Adipose tissue (tissue), 3 donors: ENCODE results near the gene VWA8. TPM values are rescaled to one million over a fixed set of nuclear protein-coding genes. Genes with fewer than 3 reads are reported as not detected.

Experiments used
- H3K27ac ChIP-seq: one replicate; pipeline ENCODE4 v1.5.1; 2013; ENCODE audit warnings: low read depth, low read length
- WGBS, 3 donors: extraction: QIAGEN DNeasy Blood & Tissue Kit; methylation state at CpG; one replicate each; pipeline ENCODE4 v1.1.7; 2013; 5-methylcytosine and 5-hydroxymethylcytosine counted together
- polyA plus RNA-seq, 3 donors: library from polyadenylated mRNA; stranded (reverse); fragments of 200-250 nt; gene quantifications; one replicate each; pipeline ENCODE4 v1.2.3, GENCODE V29; 2013
- donor health status: healthy with polysubstance abuse.
- donor health status: Bipolar disorder and iron deficiency.
- donor health status: healthy.

Gene VWA8
- polyA plus RNA-seq, 3 donors = 4.5 to 7.7 (median 5.1) TPM

- 96 to 99% (median 97%) methylated on average over 3 of the region's 3 CpGs for WGBS, 3 donors
- H3K27ac ChIP-seq = no peak overlapping the region
These were observed 278.1 kb downstream of the VWA8 start for GRCh38 chr13:41682766-41683165.

GRCh38 chr13:41682001-41682400, 278.9 kb downstream of the VWA8 start:
- no peak overlapping the region for H3K27ac ChIP-seq
- 94 to 98% (median 97%) methylated on average over 2 of the region's 2 CpGs for WGBS, 3 donors

GRCh38 chr13:41681587-41681986, 279.3 kb downstream of the VWA8 start:
- H3K27ac ChIP-seq = no peak overlapping the region
- 60 to 93% (median 62%) methylated on average over 3 of the region's 3 CpGs for WGBS, 3 donors

GRCh38 chr13:41680900-41681299, 280.0 kb downstream of the VWA8 start:
- H3K27ac ChIP-seq = no peak overlapping the region
- WGBS, 3 donors = 88 to 100% (median 94%) methylated on average over 2 of the region's 2 CpGs

- no peak overlapping the region for H3K27ac ChIP-seq
- 46 to 59% (median 46%) methylated on average over 1 of the region's 1 CpG for WGBS, 3 donors
These were observed 282.1 kb downstream of the VWA8 start for GRCh38 chr13:41678848-41679247.

DNA sequence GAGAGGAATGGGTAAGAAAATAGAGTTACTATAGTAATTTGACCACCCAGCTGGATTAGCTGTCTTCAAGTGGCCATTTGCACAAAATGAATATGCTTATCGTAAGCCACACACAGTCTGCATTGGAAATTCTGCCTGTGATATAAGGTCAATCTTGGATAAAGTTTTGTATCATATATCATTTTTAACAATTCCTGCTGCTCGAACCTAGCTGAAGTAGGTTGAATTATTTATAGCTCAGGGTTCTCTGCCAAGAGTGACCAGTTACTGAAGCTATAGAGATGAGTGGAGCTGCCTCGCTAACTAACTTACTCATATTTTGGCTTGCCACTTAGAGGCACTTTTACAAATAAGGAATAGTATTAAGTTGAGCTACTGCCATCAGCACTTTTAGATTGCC, 282.7 kb downstream of the VWA8 start:
- WGBS, 3 donors = 69 to 81% (median 76%) methylated on average over 3 of the region's 3 CpGs
- no peak overlapping the region for H3K27ac ChIP-seq

DNA sequence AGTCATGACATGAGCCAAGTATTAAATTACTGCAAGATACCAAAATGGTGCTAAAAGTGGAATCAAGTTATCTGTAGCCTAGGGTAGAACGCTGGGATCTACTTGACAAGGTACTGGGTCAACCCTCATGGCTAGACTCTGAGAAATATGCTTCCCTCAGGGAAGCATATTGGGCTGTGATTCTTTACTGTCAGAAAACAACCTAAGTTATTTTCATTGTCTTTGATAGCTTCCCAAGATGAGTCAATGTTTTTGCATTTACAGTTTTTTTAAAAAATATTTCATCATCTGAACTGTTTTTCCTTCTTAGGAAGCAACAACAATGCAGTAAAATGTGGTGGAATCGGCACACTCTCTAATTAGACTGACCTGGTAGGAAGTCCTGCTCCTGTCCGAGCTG, 285.6 kb downstream of the VWA8 start:
- WGBS, 3 donors = 72 to 89% (median 84%) methylated on average over 3 of the region's 3 CpGs
- H3K27ac ChIP-seq = no peak overlapping the region

GRCh38 chr13:41674246-41674645, 286.7 kb downstream of the VWA8 start:
- 45 to 50% (median 48%) methylated on average over 2 of the region's 2 CpGs for WGBS, 3 donors
- H3K27ac ChIP-seq = no peak overlapping the region

DNA sequence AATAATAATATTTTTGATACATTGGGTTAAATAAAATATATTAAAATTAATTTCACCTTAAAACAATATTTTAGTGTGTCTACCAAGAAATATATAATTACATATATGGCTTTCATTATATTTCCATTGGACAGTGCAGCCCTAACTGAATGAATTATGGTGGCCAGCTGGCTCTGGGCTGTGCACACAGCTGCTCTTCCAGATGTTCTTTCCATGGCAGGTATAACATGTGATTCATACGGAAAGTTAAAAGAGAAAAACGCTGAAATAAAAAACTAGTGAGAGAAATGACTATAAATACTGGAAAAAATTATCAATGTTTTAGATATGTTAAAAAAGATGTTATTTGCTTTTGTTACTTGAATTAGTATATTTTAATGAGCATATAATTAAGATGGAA, 287.3 kb downstream of the VWA8 start:
- H3K27ac ChIP-seq = no peak overlapping the region
- 83 to 90% (median 83%) methylated on average over 2 of the region's 2 CpGs for WGBS, 3 donors

DNA sequence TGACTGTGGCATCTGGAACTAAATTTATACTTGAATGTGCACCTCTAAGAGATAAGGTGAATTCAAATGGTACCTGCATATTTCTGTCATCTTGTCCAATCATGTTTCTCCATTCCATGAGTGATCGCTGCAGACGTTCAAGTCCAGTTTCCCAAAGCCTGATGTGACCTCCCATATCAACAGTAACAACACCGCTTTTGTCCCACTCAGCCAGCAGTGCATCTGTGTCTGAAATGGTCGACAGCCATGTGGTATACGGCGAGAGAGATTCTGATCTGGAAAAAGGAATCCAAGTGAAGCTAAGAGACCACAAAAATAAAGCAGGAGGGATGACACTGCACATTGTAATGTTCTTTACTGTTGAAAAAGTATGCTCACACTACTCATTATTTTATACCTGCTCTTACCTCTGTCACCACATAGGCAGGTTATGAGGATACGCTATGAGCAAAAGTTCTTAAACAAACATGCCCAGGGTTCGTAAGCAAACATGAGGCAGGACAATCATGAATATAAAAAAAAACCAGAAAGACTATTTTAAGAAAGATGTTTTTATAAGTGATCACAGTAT, 290.0 kb downstream of the VWA8 start:
- 79 to 88% (median 80%) methylated on average over 8 of the region's 8 CpGs for WGBS, 3 donors
- H3K27ac ChIP-seq = no peak overlapping the region

- H3K27ac ChIP-seq = no peak overlapping the region
- WGBS, 3 donors = 15 to 20% (median 16%) methylated on average over 1 of the region's 1 CpG
These were observed 292.7 kb downstream of the VWA8 start for GRCh38 chr13:41668130-41668757.

DNA sequence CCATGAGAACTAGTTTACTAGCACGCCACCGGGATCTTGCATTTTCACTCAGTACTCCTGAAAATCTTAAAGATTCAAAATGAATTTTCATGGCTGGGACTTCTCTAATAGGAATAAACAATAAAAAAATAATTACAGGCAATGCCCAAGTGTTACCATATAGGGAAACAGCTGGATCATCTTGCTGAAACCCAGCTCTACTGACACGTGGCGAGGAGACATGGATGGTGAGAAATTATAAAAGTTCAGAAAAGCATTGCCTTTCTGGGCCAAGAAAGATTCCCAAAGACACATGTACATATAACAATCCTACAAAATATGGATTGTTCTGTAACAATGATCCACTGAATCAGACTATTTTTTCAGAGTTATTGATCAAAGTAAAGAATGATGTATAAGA, 294.3 kb downstream of the VWA8 start:
- WGBS, 3 donors = 93 to 96% (median 95%) methylated on average over 4 of the region's 4 CpGs
- H3K27ac ChIP-seq = no peak overlapping the region

- WGBS, 3 donors = 77 to 92% (median 79%) methylated on average over 2 of the region's 2 CpGs
- no peak overlapping the region for H3K27ac ChIP-seq
These were observed 300.5 kb downstream of the VWA8 start for GRCh38 chr13:41660411-41660810.

DNA sequence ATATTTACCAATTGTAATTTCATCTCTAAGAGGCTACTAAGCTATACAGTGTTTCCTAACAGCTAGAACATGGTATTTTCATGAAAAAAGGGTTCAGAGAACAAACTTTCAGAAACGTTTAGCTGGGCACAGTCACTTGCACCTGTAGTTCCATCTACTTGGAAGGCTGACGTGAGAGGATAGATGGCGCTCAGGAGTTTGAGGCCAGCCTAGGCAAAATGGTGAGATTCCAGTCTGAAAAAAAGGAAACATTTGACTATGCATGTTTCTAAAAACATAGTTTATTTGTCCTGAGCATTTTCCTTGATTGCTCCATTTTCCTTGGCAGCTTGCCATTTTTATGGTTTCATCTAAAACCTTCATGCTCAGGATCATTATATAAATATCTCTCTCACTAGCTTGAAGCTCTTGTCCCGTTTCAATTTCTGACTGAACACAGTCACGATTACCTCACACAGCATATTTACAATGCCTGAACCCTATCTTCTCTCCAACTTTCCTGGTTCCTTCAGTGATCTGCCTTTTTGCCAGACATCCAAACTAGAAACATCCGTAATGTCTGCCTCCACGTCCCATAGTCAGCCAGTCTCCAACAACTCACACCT, 302.8 kb downstream of the VWA8 start:
- no peak overlapping the region for H3K27ac ChIP-seq
- WGBS, 3 donors = 67 to 79% (median 73%) methylated on average over 7 of the region's 7 CpGs

- WGBS, 3 donors = 86 to 90% (median 90%) methylated on average over 6 of the region's 6 CpGs
- no peak overlapping the region for H3K27ac ChIP-seq
These were observed 304.9 kb downstream of the VWA8 start for GRCh38 chr13:41655997-41656396.

GRCh38 chr13:41654796-41655195, 306.1 kb downstream of the VWA8 start:
- H3K27ac ChIP-seq = no peak overlapping the region
- 57 to 91% (median 74%) methylated on average over 5 of the region's 5 CpGs for WGBS, 3 donors

DNA sequence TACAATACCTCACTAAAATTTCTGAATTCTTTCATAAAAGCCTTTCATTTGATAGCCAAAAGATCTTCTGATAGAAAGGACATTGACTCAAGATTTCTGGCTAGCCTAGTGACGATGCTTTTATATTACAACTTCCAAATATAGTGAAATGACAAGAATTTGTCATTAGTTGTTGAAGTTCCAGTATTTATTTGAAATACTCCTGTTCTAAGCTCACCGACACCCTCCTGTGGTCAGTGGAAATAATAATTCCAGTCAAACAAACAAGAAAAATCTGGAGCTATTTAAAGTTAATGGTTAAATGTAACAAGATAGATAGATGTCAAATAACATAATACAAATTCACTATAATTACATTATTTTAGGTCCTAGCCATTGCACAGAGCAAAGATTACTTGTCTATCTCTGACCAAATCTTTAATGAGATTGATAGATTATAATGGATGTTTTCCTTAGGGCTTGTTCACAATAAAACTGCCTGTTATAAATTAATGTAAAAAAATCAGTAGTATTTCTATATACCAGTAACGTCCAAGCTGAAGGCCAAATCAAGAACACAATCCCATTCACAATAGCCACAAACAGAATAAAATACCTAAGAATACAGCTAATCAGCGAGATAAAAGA, 308.1 kb downstream of the VWA8 start:
- WGBS, 3 donors = 45 to 52% (median 46%) methylated on average over 4 of the region's 4 CpGs
- no peak overlapping the region for H3K27ac ChIP-seq

DNA sequence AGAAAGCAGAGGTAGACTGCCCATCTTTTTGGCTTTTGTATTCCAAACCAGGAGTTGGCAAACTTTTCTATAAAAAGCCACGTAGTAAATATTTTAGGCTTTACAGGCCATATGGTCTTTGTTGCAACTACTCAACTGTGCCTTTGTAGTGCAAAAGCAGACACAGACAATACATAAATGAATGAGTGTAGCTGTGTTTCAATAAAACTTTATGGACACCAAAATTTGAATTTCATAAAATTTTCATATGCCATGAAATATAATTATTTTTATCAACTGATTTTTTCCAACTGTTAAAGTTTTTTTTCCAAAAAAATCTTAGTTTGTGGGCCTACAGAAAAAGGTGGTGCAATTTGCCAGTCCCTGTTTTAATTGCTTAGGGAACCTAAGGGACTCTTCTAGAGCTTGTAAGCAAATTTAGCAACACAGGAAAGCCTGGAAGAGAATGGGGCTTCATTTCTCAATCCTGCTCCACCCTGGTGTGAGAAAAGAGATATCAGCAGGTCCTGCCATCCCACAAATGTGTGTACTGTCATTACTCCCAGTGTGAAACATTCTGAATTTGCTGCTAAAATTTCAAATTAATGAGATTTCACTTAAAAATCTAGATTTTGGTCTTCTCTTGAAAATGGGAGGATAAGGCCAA, 309.4 kb downstream of the VWA8 start:
- no peak overlapping the region for H3K27ac ChIP-seq
- WGBS, 3 donors = 62 to 100% (median 83%) methylated on average over 1 of the region's 1 CpG

DNA sequence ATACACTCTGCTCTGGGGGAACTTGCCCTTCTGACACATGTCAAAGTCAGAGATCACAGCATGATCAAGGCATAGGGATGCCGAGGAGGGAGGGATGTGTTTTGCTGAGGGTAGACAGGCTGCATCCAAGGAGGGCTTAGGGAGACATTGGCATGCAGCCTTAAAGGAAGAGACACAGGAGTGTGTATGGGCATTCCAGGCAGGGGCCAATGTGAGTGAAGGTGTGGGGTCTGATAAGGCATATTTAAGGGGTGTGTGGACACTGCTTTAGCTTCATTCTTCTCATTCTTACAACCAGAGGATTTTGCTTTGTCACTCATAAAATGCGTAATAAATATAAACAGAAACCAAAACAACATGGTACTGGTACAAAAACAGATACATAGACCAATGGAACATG, 310.2 kb downstream of the VWA8 start:
- no peak overlapping the region for H3K27ac ChIP-seq
- WGBS, 3 donors = 89 to 97% (median 93%) methylated on average over 2 of the region's 2 CpGs
